ENCODE data around the gene RTTN.

Gene RTTN

GRCh38 chr18:70075906-70076305 lies 129.6 kb downstream of the RTTN start:
- DNase-seq (ENCODE audit: low read depth), result no peak

GRCh38 chr18:70074116-70074515 lies 131.4 kb downstream of the RTTN start:
- DNase-seq (ENCODE audit: low read depth), result no peak

GRCh38 chr18:70073432-70073831 lies 132.1 kb downstream of the RTTN start:
- DNase-seq (ENCODE audit: low read depth), result no peak

- no peak for DNase-seq (ENCODE audit: low read depth)
Observed at GRCh38 chr18:70072678-70073077, 132.8 kb downstream of the RTTN start.

- no peak for DNase-seq (ENCODE audit: low read depth)
Observed at GRCh38 chr18:70069965-70070364, 135.5 kb downstream of the RTTN start.

- no peak for DNase-seq (ENCODE audit: low read depth)
Observed at GRCh38 chr18:70069382-70069781, 136.1 kb downstream of the RTTN start.

- DNase-seq (ENCODE audit: low read depth), result no peak
Observed at GRCh38 chr18:70068981-70069380, 136.5 kb downstream of the RTTN start.

GRCh38 chr18:70059684-70060083 lies 145.8 kb downstream of the RTTN start:
- DNase-seq (ENCODE audit: low read depth), result no peak

- no peak for DNase-seq (ENCODE audit: low read depth)
Observed at GRCh38 chr18:70058916-70059315, 146.6 kb downstream of the RTTN start.

GRCh38 chr18:70047931-70048603 lies 157.4 kb downstream of the RTTN start:
- no peak for DNase-seq (ENCODE audit: low read depth)

GRCh38 chr18:70046796-70047195 lies 158.7 kb downstream of the RTTN start:
- no peak for DNase-seq (ENCODE audit: low read depth)

- DNase-seq (ENCODE audit: low read depth), result no peak
Observed at GRCh38 chr18:70046207-70046606, 159.3 kb downstream of the RTTN start.

- DNase-seq (ENCODE audit: low read depth), result peak; percentile 84
Observed at GRCh38 chr18:70044632-70045031, 160.9 kb downstream of the RTTN start.

- no peak for DNase-seq (ENCODE audit: low read depth)
Observed at GRCh38 chr18:70041459-70042050, 163.9 kb downstream of the RTTN start.

- DNase-seq (ENCODE audit: low read depth), result no peak
Observed at GRCh38 chr18:70039186-70039585, 166.3 kb downstream of the RTTN start.

- no peak for DNase-seq (ENCODE audit: low read depth)
Observed at GRCh38 chr18:70037431-70038061, 167.9 kb downstream of the RTTN start.

GRCh38 chr18:70036771-70037347 lies 168.6 kb downstream of the RTTN start:
- no peak for DNase-seq (ENCODE audit: low read depth)

- no peak for DNase-seq (ENCODE audit: low read depth)
Observed at GRCh38 chr18:70036168-70036567, 169.3 kb downstream of the RTTN start.

GRCh38 chr18:70031221-70031620 lies 174.3 kb downstream of the RTTN start:
- no peak for DNase-seq (ENCODE audit: low read depth)

GRCh38 chr18:70030728-70031127 lies 174.8 kb downstream of the RTTN start:
- DNase-seq (ENCODE audit: low read depth), result no peak

GRCh38 chr18:70029163-70029562 lies 176.3 kb downstream of the RTTN start:
- DNase-seq (ENCODE audit: low read depth), result no peak

GRCh38 chr18:70028734-70029133 lies 176.8 kb downstream of the RTTN start:
- DNase-seq (ENCODE audit: low read depth), result no peak

- no peak for DNase-seq (ENCODE audit: low read depth)
Observed at GRCh38 chr18:70028084-70028483, 177.4 kb downstream of the RTTN start.

Measured in HS-27A (cell line).